Panc1 (cell line): ENCODE results near the gene TPGS1.

ENCODE experiments used
- CTCF ChIP-seq: fragments of 450-650 bp; IDR thresholded peaks from 2 replicates; pipeline ENCODE4 v1.5.1; 2017; ENCODE audit warnings: mild to moderate bottlenecking
- POLR2AphosphoS5 ChIP-seq: IDR thresholded peaks from 2 replicates; pipeline ENCODE4 v1.6.1; 2012; ENCODE audit warnings: mild to moderate bottlenecking, low read depth, low read length, moderate library complexity
- REST ChIP-seq, 2 experiments: IDR thresholded peaks; 2 replicates each; pipeline ENCODE4 v1.6.1; 2011 to 2012; ENCODE audit warnings: low read depth in 2 of 2, control low read depth in 1 of 2, low read length in 1 of 2, mild to moderate bottlenecking in 1 of 2, moderate library complexity in 1 of 2; ENCODE audit not compliant: insufficient read depth in 1 of 2
- SIN3A ChIP-seq: IDR thresholded peaks from 2 replicates; pipeline ENCODE4 v1.6.1; 2012; ENCODE audit warnings: low read depth, mild to moderate bottlenecking, low read length, moderate library complexity, borderline replicate concordance; ENCODE audit not compliant: insufficient read depth

- TF ChIP-seq CTCF: no peak
- TF ChIP-seq SIN3A: no peak
- TF ChIP-seq REST (IDR thresholded peaks at IDR 0.05; ENCODE audit: insufficient read depth in 1 of 2, low read depth in 2 of 2, low read length in 1 of 2): no peak
- no peak for TF ChIP-seq POLR2AphosphoS5
Measured at GRCh38 chr19:492091-492531, 15.2 kb upstream of the TPGS1 start.
